ENCODE data around the gene PHKA1.

PHKA1 gene

DNA sequence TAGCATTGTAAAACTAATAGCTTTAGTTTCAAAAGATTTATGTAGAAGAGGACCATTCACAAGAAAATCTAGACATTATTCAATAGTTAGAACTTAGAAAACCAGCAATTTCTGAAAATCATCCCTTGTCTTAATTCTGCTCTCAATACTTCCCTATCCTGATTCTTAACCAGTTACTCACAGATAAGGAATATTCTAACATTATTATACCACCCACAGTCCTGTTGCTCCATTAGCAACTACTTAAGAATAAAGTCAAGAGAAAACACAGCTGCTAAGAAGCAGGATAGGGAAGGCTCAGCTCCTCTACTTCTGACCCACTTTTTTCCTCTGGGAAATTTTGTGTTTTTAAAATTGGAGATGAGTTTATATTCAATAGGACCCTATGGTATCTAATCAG lies 47.7 kb downstream of the PHKA1 start:
- H3K4me1 ChIP-seq (ENCODE audit: control insufficient read depth, insufficient read depth, low read length), result no peaks in the 10 kb centered on the region

GRCh38 chrX:72663737-72664136 lies 50.4 kb downstream of the PHKA1 start:
- Histone ChIP-seq H3K4me2 (ENCODE audit: low read length) (no peak overlapping the region), H3K27me3 (ENCODE audit: control insufficient read depth, insufficient read depth, low read length) (peaks cover 3% of the 10 kb centered on the region), H3K36me3 (ENCODE audit: insufficient read depth, low read length) (no peaks in the 10 kb centered on the region), H3K4me3 (ENCODE audit: low read length) (no peak overlapping the region), H3K9ac (ENCODE audit: low read depth, low read length) (no peak overlapping the region), H3K4me1 (ENCODE audit: control insufficient read depth, insufficient read depth, low read length) (no peaks in the 10 kb centered on the region), H3K9me3 (replicated peaks; ENCODE audit: low read length) (no peaks in the 10 kb centered on the region)

More for the DNA sequence above, 47.7 kb downstream of the PHKA1 start:
- Histone ChIP-seq H3K4me2 (ENCODE audit: low read length) (no peak overlapping the region), H3K9ac (ENCODE audit: low read depth, low read length) (no peak overlapping the region), H3K27me3 (ENCODE audit: control insufficient read depth, insufficient read depth, low read length) (no peaks in the 10 kb centered on the region), H3K36me3 (ENCODE audit: insufficient read depth, low read length) (no peaks in the 10 kb centered on the region), H3K4me3 (ENCODE audit: low read length) (no peak overlapping the region), H3K9me3 (replicated peaks; ENCODE audit: low read length) (no peaks in the 10 kb centered on the region)

DNA sequence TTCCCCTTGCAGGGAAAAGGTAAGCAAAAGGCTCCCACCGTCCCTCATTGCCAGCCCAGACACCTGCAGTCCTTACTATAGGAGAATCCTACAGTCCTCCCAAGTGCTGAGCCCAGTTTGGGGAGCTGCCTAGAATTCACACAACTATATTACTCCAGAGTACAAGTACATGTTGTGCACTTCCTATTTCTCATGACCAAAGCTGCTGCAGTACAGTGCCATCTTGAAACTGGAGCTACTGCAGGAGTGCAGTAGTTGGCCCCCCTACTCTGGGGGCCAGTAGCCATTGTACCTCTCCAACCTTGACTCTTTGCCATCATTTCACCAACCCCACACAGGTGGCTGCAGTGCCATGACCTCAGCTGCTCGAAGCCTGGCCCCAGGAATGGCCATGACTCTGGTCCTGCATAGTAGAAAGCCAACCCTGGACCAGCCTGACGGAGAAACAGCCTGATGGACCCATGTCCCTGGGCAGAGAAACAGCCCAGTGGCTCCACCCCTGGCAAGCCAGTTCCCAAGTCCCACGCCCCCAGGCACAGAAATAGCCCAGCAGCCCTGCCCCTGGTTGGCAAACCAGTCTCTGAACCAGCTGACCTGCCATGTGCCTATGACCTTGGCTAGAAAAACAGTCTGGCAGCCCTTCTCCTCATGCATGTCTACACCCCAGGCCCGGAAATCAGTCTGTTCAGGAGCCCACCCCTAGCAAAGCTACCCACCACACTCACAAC lies 51.9 kb downstream of the PHKA1 start:
- H3K9ac ChIP-seq (ENCODE audit: low read depth, low read length), result no peak overlapping the region
- no peak overlapping the region for H3K4me3 ChIP-seq (ENCODE audit: low read length)
- H3K27me3 ChIP-seq (ENCODE audit: control insufficient read depth, insufficient read depth, low read length), result peaks cover 3% of the 10 kb centered on the region
- H3K4me2 ChIP-seq (ENCODE audit: low read length), result no peak overlapping the region
- no peaks in the 10 kb centered on the region for H3K9me3 ChIP-seq (replicated peaks; ENCODE audit: low read length)
- no peaks in the 10 kb centered on the region for H3K36me3 ChIP-seq (ENCODE audit: insufficient read depth, low read length)
- no peaks in the 10 kb centered on the region for H3K4me1 ChIP-seq (ENCODE audit: control insufficient read depth, insufficient read depth, low read length)

GRCh38 chrX:72659723-72660122 lies 54.4 kb downstream of the PHKA1 start:
- no peak overlapping the region for H3K4me3 ChIP-seq (ENCODE audit: low read length)
- no peaks in the 10 kb centered on the region for H3K4me1 ChIP-seq (ENCODE audit: control insufficient read depth, insufficient read depth, low read length)
- peaks cover 3% of the 10 kb centered on the region for H3K27me3 ChIP-seq (ENCODE audit: control insufficient read depth, insufficient read depth, low read length)
- H3K4me2 ChIP-seq (ENCODE audit: low read length), result no peak overlapping the region
- no peaks in the 10 kb centered on the region for H3K9me3 ChIP-seq (replicated peaks; ENCODE audit: low read length)
- no peak overlapping the region for H3K9ac ChIP-seq (ENCODE audit: low read depth, low read length)
- H3K36me3 ChIP-seq (ENCODE audit: insufficient read depth, low read length), result peaks cover 4% of the 10 kb centered on the region

DNA sequence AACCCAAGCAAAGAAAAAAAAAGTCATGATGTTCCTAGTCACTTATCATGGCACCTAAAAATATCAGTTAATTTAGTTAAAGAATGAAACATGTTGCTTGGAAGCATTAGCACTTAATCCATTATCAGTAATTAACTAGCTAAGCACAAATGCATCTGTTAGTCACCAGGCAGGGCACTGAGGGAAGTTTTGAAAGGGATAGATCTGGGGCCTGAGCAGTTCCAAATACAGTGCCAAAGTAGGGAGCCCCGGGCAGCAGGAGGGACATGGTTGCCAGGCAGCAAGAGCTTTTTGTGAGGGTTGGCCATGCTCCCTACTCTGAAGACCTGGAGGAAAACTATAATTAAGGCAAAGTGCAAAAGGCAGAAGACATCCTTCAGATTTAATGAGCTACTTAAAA lies 62.0 kb downstream of the PHKA1 start:
- Histone ChIP-seq H3K9ac (ENCODE audit: low read depth, low read length) (no peak overlapping the region), H3K9me3 (replicated peaks; ENCODE audit: low read length) (no peaks in the 10 kb centered on the region), H3K36me3 (ENCODE audit: insufficient read depth, low read length) (peaks cover 4% of the 10 kb centered on the region), H3K27me3 (ENCODE audit: control insufficient read depth, insufficient read depth, low read length) (peaks cover 17% of the 10 kb centered on the region), H3K4me1 (ENCODE audit: control insufficient read depth, insufficient read depth, low read length) (no peaks in the 10 kb centered on the region), H3K4me2 (ENCODE audit: low read length) (no peak overlapping the region), H3K4me3 (ENCODE audit: low read length) (no peak overlapping the region)

- H3K9me3 ChIP-seq (replicated peaks; ENCODE audit: low read length), result no peaks in the 10 kb centered on the region
- H3K4me3 ChIP-seq (ENCODE audit: low read length), result no peak overlapping the region
- no peak overlapping the region for H3K4me2 ChIP-seq (ENCODE audit: low read length)
- H3K36me3 ChIP-seq (ENCODE audit: insufficient read depth, low read length), result peaks cover 8% of the 10 kb centered on the region
- H3K9ac ChIP-seq (ENCODE audit: low read depth, low read length), result no peak overlapping the region
- H3K4me1 ChIP-seq (ENCODE audit: control insufficient read depth, insufficient read depth, low read length), result no peaks in the 10 kb centered on the region
- peaks cover 19% of the 10 kb centered on the region for H3K27me3 ChIP-seq (ENCODE audit: control insufficient read depth, insufficient read depth, low read length)
These were observed 69.2 kb downstream of the PHKA1 start for GRCh38 chrX:72644946-72645345.

DNA sequence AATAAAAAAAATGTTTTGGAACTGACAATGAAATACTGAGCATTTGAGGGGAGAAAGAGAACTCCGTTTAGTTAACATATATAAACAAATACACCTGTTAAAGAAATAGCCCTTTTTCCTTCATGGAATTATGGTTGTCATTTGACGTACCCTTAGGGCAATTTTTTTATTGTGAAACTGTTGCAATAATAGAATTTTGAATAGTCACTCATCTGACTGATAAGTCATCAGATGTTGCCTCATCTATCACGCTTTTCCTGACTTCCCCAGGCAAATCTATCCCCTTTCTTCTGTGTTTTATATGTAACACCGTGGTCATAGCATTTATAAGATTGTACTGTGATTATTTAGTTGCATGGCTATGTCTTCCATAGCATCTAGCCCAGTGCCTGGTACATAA lies 72.5 kb downstream of the PHKA1 start:
- Histone ChIP-seq H3K4me1 (ENCODE audit: control insufficient read depth, insufficient read depth, low read length) (no peaks in the 10 kb centered on the region), H3K27me3 (ENCODE audit: control insufficient read depth, insufficient read depth, low read length) (peaks cover 15% of the 10 kb centered on the region), H3K4me2 (ENCODE audit: low read length) (no peak overlapping the region), H3K9ac (ENCODE audit: low read depth, low read length) (no peak overlapping the region), H3K4me3 (ENCODE audit: low read length) (no peak overlapping the region), H3K36me3 (ENCODE audit: insufficient read depth, low read length) (peaks cover 8% of the 10 kb centered on the region), H3K9me3 (replicated peaks; ENCODE audit: low read length) (no peaks in the 10 kb centered on the region)

- H3K9me3 ChIP-seq (replicated peaks; ENCODE audit: low read length), result no peaks in the 10 kb centered on the region
- no peaks in the 10 kb centered on the region for H3K4me1 ChIP-seq (ENCODE audit: control insufficient read depth, insufficient read depth, low read length)
- H3K27me3 ChIP-seq (ENCODE audit: control insufficient read depth, insufficient read depth, low read length), result peaks cover 8% of the 10 kb centered on the region
- H3K36me3 ChIP-seq (ENCODE audit: insufficient read depth, low read length), result no peaks in the 10 kb centered on the region
- no peak overlapping the region for H3K9ac ChIP-seq (ENCODE audit: low read depth, low read length)
- no peak overlapping the region for H3K4me2 ChIP-seq (ENCODE audit: low read length)
- H3K4me3 ChIP-seq (ENCODE audit: low read length), result no peak overlapping the region
These were observed 78.2 kb downstream of the PHKA1 start for GRCh38 chrX:72635930-72636329.

DNA sequence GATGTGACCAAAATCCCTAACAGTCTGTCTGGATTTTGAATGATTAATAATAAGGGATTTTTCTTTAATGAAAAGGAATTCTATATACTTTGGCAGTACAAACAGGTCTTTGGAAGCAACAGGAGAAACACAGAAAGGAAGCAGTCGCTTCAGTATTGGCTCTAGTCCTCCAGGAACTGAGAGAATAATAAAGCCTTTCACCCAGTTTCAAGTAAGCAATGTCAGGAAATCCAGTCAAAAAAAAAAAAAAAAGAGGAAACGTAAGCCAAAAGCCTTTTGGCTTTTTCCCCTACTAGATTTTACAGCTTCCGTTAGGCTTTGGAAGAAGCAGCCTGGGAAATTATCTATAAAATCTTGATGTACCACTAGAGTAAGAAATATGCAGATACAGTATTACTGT lies 79.8 kb downstream of the PHKA1 start:
- no peaks in the 10 kb centered on the region for H3K9me3 ChIP-seq (replicated peaks; ENCODE audit: low read length)
- peaks cover 5% of the 10 kb centered on the region for H3K27me3 ChIP-seq (ENCODE audit: control insufficient read depth, insufficient read depth, low read length)
- no peak overlapping the region for H3K4me2 ChIP-seq (ENCODE audit: low read length)
- H3K4me1 ChIP-seq (ENCODE audit: control insufficient read depth, insufficient read depth, low read length), result no peaks in the 10 kb centered on the region
- H3K4me3 ChIP-seq (ENCODE audit: low read length), result no peak overlapping the region
- no peaks in the 10 kb centered on the region for H3K36me3 ChIP-seq (ENCODE audit: insufficient read depth, low read length)
- H3K9ac ChIP-seq (ENCODE audit: low read depth, low read length), result no peak overlapping the region

DNA sequence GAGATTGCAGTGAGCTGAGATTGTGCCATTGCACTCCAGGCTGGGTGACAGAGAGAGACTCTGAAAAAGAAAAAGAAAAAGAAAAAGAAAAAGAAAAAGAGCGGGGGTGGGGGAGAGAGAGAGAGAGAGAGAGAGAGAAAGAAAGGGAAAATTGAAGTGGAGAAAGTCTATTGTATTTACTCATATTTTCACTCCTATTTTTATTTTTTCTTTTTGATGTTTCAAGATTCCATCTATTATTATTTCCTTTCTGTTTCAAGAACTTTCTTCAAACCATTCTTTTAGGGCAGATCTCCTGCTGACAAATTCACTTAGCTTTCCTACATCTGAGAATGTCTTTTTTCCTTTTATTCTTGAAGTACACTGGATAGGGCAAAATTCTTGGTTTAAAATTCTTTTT lies 83.9 kb downstream of the PHKA1 start:
- Histone ChIP-seq H3K4me3 (ENCODE audit: low read length) (no peak overlapping the region), H3K9ac (ENCODE audit: low read depth, low read length) (no peak overlapping the region), H3K9me3 (replicated peaks; ENCODE audit: low read length) (no peaks in the 10 kb centered on the region)

GRCh38 chrX:72624194-72624593 lies 89.9 kb downstream of the PHKA1 start:
- no peak overlapping the region for H3K9ac ChIP-seq (ENCODE audit: low read depth, low read length)
- H3K4me3 ChIP-seq (ENCODE audit: low read length), result no peak overlapping the region

More for the DNA sequence above, 83.9 kb downstream of the PHKA1 start:
- Histone ChIP-seq H3K4me1 (ENCODE audit: control insufficient read depth, insufficient read depth, low read length) (no peaks in the 10 kb centered on the region), H3K4me2 (ENCODE audit: low read length) (no peak overlapping the region), H3K27me3 (ENCODE audit: control insufficient read depth, insufficient read depth, low read length) (no peaks in the 10 kb centered on the region), H3K36me3 (ENCODE audit: insufficient read depth, low read length) (no peaks in the 10 kb centered on the region)

More at GRCh38 chrX:72624194-72624593, 89.9 kb downstream of the PHKA1 start:
- peaks cover 40% of the 10 kb centered on the region for H3K4me1 ChIP-seq (ENCODE audit: control insufficient read depth, insufficient read depth, low read length)
- H3K27me3 ChIP-seq (ENCODE audit: control insufficient read depth, insufficient read depth, low read length), result no peaks in the 10 kb centered on the region
- no peak overlapping the region for H3K4me2 ChIP-seq (ENCODE audit: low read length)
- no peaks in the 10 kb centered on the region for H3K36me3 ChIP-seq (ENCODE audit: insufficient read depth, low read length)
- H3K9me3 ChIP-seq (replicated peaks; ENCODE audit: low read length), result no peaks in the 10 kb centered on the region

Data from skeletal muscle satellite cell (primary cell).